NCI-H1694 (cell line): ENCODE measurements around the gene CYTIP.
"Not testable (repeated sequence)": the region's sequence is repeated elsewhere in the genome, so short reads cannot be mapped to it uniquely, and the experiment has no call there.

Experiments
- DNase-seq: peaks from one replicate; lab custom pipeline; 2025; lab: John Stamatoyannopoulos, UW

CYTIP gene

GRCh38 chr2:157424374-157424773 lies 19.5 kb downstream of the CYTIP start:
- no peak for DNase-seq

GRCh38 chr2:157421964-157422363 lies 21.9 kb downstream of the CYTIP start:
- no peak for DNase-seq

- DNase-seq = no peak
Measured at GRCh38 chr2:157421331-157421944, 22.5 kb downstream of the CYTIP start.

GRCh38 chr2:157420771-157421323 lies 23.0 kb downstream of the CYTIP start:
- DNase-seq = no peak

GRCh38 chr2:157419031-157419575 lies 24.8 kb downstream of the CYTIP start:
- DNase-seq = no peak

GRCh38 chr2:157418239-157418641 lies 25.6 kb downstream of the CYTIP start:
- DNase-seq = no peak

- no peak for DNase-seq
Measured at GRCh38 chr2:157415591-157416101, 28.2 kb downstream of the CYTIP start.

- DNase-seq = no peak
Measured at GRCh38 chr2:157414050-157414449, 29.8 kb downstream of the CYTIP start.

- DNase-seq = no peak
Measured at GRCh38 chr2:157413326-157414035, 30.4 kb downstream of the CYTIP start.

GRCh38 chr2:157411624-157412336 lies 32.1 kb downstream of the CYTIP start:
- DNase-seq = no peak

- DNase-seq = not testable (repeated sequence)
Measured at GRCh38 chr2:157405398-157405797, 38.5 kb downstream of the CYTIP start.

- no peak for DNase-seq
Measured at GRCh38 chr2:157404363-157404762, 39.5 kb downstream of the CYTIP start.

- DNase-seq = not testable (repeated sequence)
Measured at GRCh38 chr2:157402801-157403485, 40.9 kb downstream of the CYTIP start.

GRCh38 chr2:157395811-157396210 lies 48.1 kb downstream of the CYTIP start:
- no peak for DNase-seq

- DNase-seq = no peak
Measured at GRCh38 chr2:157394928-157395327, 49.0 kb downstream of the CYTIP start.

- DNase-seq = no peak
Measured at GRCh38 chr2:157393348-157393747, 50.5 kb downstream of the CYTIP start.

GRCh38 chr2:157388827-157389226 lies 55.1 kb downstream of the CYTIP start:
- no peak for DNase-seq

GRCh38 chr2:157386747-157387146 lies 57.1 kb downstream of the CYTIP start:
- DNase-seq = no peak

GRCh38 chr2:157386247-157386646 lies 57.6 kb downstream of the CYTIP start:
- DNase-seq = no peak

GRCh38 chr2:157377861-157378260 lies 66.0 kb downstream of the CYTIP start:
- no peak for DNase-seq

- no peak for DNase-seq
Measured at GRCh38 chr2:157376041-157376440, 67.8 kb downstream of the CYTIP start.

- no peak for DNase-seq
Measured at GRCh38 chr2:157375384-157375783, 68.5 kb downstream of the CYTIP start.
